HEK293 (cell line): ENCODE measurements around the gene HIRA.

Experiments used
- CTCF ChIA-PET: fragments of 350-600 bp; formaldehyde crosslinking; extraction: SDS; loops from one replicate; lab custom pipeline; 2021; ENCODE audit warnings: antibody characterized with exemption; lab: Yijun Ruan, JAX
- POLR2A ChIA-PET: fragments of 300-600 bp; formaldehyde crosslinking; extraction: SDS; loops from one replicate; lab custom pipeline; 2020; ENCODE audit warnings: antibody characterized with exemption, inconsistent platforms; lab: Yijun Ruan, JAX
- H3K27ac ChIP-seq: fragments of 200-500 bp; sonication (Bioruptor generic); 2 replicates; pipeline ENCODE4 v1.5.1; 2014; ENCODE audit warnings: low read depth, low read length, control low read depth, inconsistent platforms; ENCODE audit errors: extremely low read depth
- H3K36me3 ChIP-seq, 2 experiments: fragments of 200-500 bp in 1 of 2; sonication (Bioruptor generic) in 1 of 2; 1 replicate in 1 of 2; 2 replicates in 1 of 2; pipeline ENCODE4 v1.5.1; 2014 to 2017; ENCODE audit warnings: inconsistent platforms in 2 of 2, low read length in 2 of 2; ENCODE audit not compliant: control insufficient read depth in 2 of 2, insufficient read depth in 1 of 2
- H3K4me1 ChIP-seq: fragments of 200-500 bp; sonication (Bioruptor generic); 2 replicates; pipeline ENCODE4 v1.5.1; 2014; ENCODE audit warnings: mild to moderate bottlenecking, low read length, inconsistent platforms; ENCODE audit not compliant: control insufficient read depth, insufficient read depth
- H3K4me3 ChIP-seq: 2 replicates; pipeline ENCODE4 v1.5.1; 2011; ENCODE audit warnings: low read depth, mild to moderate bottlenecking, control low read depth, low read length, moderate library complexity
- H3K9me3 ChIP-seq: fragments of 200-500 bp; sonication (Bioruptor generic); 2 replicates; pipeline ENCODE4 v1.5.1; 2014; ENCODE audit warnings: low read depth, low read length, inconsistent platforms; ENCODE audit not compliant: control insufficient read depth, insufficient read depth
- BCL11A ChIP-seq: fragments of 450-650 bp; formaldehyde crosslinking; IDR thresholded peaks from 2 replicates; pipeline ENCODE4 v1.5.1; 2016; ENCODE audit warnings: low read depth, missing biosample characterization, missing genetic modification characterization
- GLI2 ChIP-seq: fragments of 450-650 bp; formaldehyde crosslinking; IDR thresholded peaks from 2 replicates; pipeline ENCODE4; 2017; ENCODE audit warnings: missing biosample characterization, missing genetic modification characterization, low read depth, borderline replicate concordance
- IKZF3 ChIP-seq: fragments of 450-650 bp; IDR thresholded peaks from 2 replicates; pipeline ENCODE4 v1.5.0; 2018; ENCODE audit warnings: missing biosample characterization, mild to moderate bottlenecking, missing genetic modification characterization, moderate library complexity
- KLF16 ChIP-seq: fragments of 450-650 bp; formaldehyde crosslinking; IDR thresholded peaks from 2 replicates; pipeline ENCODE4 v1.5.1; 2017; ENCODE audit warnings: missing biosample characterization, missing genetic modification characterization
- KLF7 ChIP-seq: fragments of 450-650 bp; formaldehyde crosslinking; IDR thresholded peaks from 2 replicates; pipeline ENCODE4 v1.5.1; 2016; ENCODE audit warnings: missing biosample characterization, missing genetic modification characterization, borderline replicate concordance
- TRIM28 ChIP-seq: IDR thresholded peaks from 2 replicates; pipeline ENCODE4 v1.6.1; 2011; ENCODE audit warnings: low read length, control low read depth, borderline replicate concordance
- ZNF112 ChIP-seq: fragments of 450-650 bp; formaldehyde crosslinking; IDR thresholded peaks from 2 replicates; pipeline ENCODE4 v1.5.0; 2017; ENCODE audit warnings: missing biosample characterization, missing genetic modification characterization
- ZNF138 ChIP-seq: fragments of 450-650 bp; formaldehyde crosslinking; IDR thresholded peaks from 2 replicates; pipeline ENCODE4 v1.5.1; 2016; ENCODE audit warnings: missing biosample characterization, missing genetic modification characterization, borderline replicate concordance
- ZNF214 ChIP-seq: fragments of 450-650 bp; formaldehyde crosslinking; IDR thresholded peaks from 2 replicates; pipeline ENCODE4 v1.5.1; 2017; ENCODE audit warnings: missing biosample characterization, mild to moderate bottlenecking, missing genetic modification characterization, borderline replicate concordance
- ZNF221 ChIP-seq: fragments of 450-650 bp; formaldehyde crosslinking; IDR thresholded peaks from 2 replicates; pipeline ENCODE4 v1.5.1; 2017; ENCODE audit warnings: missing biosample characterization, missing genetic modification characterization, borderline replicate concordance
- ZNF266 ChIP-seq: fragments of 450-650 bp; formaldehyde crosslinking; IDR thresholded peaks from 2 replicates; pipeline ENCODE4 v1.5.1; 2016; ENCODE audit warnings: missing biosample characterization, missing genetic modification characterization, low read depth
- ZNF391 ChIP-seq: fragments of 450-650 bp; formaldehyde crosslinking; IDR thresholded peaks from 2 replicates; pipeline ENCODE4 v1.5.1; 2016; ENCODE audit warnings: low read depth, missing biosample characterization, missing genetic modification characterization, borderline replicate concordance
- ZNF394 ChIP-seq: fragments of 450-650 bp; formaldehyde crosslinking; IDR thresholded peaks from 2 replicates; pipeline ENCODE4 v1.5.1; 2016; ENCODE audit warnings: missing biosample characterization, missing genetic modification characterization, mild to moderate bottlenecking, moderate library complexity, borderline replicate concordance
- ZNF530 ChIP-seq: fragments of 450-650 bp; formaldehyde crosslinking; IDR thresholded peaks from 2 replicates; pipeline ENCODE4 v1.5.1; 2016; ENCODE audit warnings: low read depth, missing biosample characterization, missing genetic modification characterization
- ZNF623 ChIP-seq: fragments of 450-650 bp; formaldehyde crosslinking; IDR thresholded peaks from 2 replicates; pipeline ENCODE4 v1.5.1; 2016; ENCODE audit warnings: missing biosample characterization, missing genetic modification characterization
- ZNF658 ChIP-seq: fragments of 450-650 bp; formaldehyde crosslinking; IDR thresholded peaks from 2 replicates; pipeline ENCODE4; 2016; ENCODE audit warnings: missing biosample characterization, missing genetic modification characterization
- ZNF677 ChIP-seq: fragments of 450-650 bp; IDR thresholded peaks from 2 replicates; pipeline ENCODE4 v1.5.0; 2018; ENCODE audit warnings: missing biosample characterization, mild to moderate bottlenecking, missing genetic modification characterization, moderate library complexity
- ZSCAN16 ChIP-seq: fragments of 450-650 bp; formaldehyde crosslinking; IDR thresholded peaks from 2 replicates; pipeline ENCODE4 v1.5.1; 2016; ENCODE audit warnings: missing biosample characterization, missing genetic modification characterization
- TF ChIP-seq, protein P1 (sequence below): fragments of 450-650 bp; formaldehyde crosslinking; conservative IDR thresholded peaks from 2 replicates; pipeline ENCODE4 v1.5.1; 2016; ENCODE audit warnings: low read depth, missing biosample characterization, missing genetic modification characterization
- TF ChIP-seq, protein P2 (sequence below): fragments of 450-650 bp; formaldehyde crosslinking; IDR thresholded peaks from 2 replicates; pipeline ENCODE4 v1.5.1; 2017; ENCODE audit warnings: missing biosample characterization, missing genetic modification characterization

The HIRA gene

DNA sequence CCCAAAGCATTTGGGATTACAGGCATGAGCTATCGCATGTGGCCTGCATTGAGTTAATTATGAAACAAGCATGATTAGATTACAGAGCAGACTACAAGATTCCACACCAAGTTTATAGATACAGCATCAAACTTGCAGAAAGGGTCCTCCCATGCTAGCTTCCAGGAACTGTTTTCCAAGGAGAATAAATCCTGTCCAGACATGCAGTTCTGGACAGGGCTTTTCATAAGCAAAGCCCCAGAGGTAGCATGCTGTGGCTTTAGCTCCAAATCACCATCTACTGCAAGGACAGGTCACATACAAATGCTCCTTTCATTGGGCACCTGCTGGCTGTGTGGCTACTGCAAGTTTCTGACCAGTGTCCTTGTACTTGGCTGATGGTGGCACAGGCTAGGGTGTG, 57.1 kb downstream of the HIRA start:
- no peak for TF ChIP-seq KLF7 (tag by site-specific recombination)
- no peak for TF ChIP-seq ZNF658 (tag by site-specific recombination)
- TF ChIP-seq, protein P1, sequence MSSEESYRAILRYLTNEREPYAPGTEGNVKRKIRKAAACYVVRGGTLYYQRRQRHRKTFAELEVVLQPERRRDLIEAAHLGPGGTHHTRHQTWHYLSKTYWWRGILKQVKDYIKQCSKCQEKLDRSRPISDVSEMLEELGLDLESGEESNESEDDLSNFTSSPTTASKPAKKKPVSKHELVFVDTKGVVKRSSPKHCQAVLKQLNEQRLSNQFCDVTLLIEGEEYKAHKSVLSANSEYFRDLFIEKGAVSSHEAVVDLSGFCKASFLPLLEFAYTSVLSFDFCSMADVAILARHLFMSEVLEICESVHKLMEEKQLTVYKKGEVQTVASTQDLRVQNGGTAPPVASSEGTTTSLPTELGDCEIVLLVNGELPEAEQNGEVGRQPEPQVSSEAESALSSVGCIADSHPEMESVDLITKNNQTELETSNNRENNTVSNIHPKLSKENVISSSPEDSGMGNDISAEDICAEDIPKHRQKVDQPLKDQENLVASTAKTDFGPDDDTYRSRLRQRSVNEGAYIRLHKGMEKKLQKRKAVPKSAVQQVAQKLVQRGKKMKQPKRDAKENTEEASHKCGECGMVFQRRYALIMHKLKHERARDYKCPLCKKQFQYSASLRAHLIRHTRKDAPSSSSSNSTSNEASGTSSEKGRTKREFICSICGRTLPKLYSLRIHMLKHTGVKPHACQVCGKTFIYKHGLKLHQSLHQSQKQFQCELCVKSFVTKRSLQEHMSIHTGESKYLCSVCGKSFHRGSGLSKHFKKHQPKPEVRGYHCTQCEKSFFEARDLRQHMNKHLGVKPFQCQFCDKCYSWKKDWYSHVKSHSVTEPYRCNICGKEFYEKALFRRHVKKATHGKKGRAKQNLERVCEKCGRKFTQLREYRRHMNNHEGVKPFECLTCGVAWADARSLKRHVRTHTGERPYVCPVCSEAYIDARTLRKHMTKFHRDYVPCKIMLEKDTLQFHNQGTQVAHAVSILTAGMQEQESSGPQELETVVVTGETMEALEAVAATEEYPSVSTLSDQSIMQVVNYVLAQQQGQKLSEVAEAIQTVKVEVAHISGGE: no peak
- CTCF ChIA-PET: no interaction called here
- POLR2A ChIA-PET: interaction anchor here (0.6 kb wide), 1 partner anchor 20 kb away, joined by 3 read pairs; no protein-coding TSS in a partner anchor
- no peaks in the 10 kb centered on the region for H3K4me1 ChIP-seq
- H3K9me3 ChIP-seq: no peaks in the 10 kb centered on the region
- peaks cover 20 to 89% of the 10 kb centered on the region in 2 experiments for H3K36me3 ChIP-seq
- H3K4me3 ChIP-seq: no peak overlapping the region
- H3K27ac ChIP-seq: no peak overlapping the region

DNA sequence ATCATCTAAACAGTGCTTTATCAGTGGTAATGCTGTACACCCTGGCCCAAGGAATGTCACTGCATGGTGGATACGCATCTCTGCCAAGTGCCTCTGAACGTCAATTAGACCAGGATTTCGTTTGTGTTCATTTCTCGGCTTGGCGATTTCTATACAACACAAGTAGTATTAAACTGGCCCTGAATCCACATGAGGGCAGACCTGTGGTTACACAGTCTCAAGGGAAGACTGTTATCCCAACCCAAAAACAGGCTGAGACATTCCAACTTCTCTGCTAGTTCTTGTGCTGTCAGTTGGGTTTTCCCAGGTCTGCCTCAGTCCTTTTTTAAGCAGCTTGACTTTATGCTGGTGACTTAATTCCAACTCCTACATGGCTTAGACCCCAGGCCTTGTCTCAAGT, 58.1 kb downstream of the HIRA start:
- H3K4me3 ChIP-seq: no peak overlapping the region
- CTCF ChIA-PET: no interaction called here
- TF ChIP-seq ZNF112 (tag by site-specific recombination) (no peak), ZNF138 (tag by site-specific recombination) (no peak), ZNF394 (tag by site-specific recombination) (no peak), GLI2 (tag by site-specific recombination) (no peak), BCL11A (tag by site-specific recombination) (no peak), IKZF3 (tag by site-specific recombination) (no peak), KLF16 (tag by site-specific recombination) (no peak), ZNF221 (tag by site-specific recombination) (no peak), ZSCAN16 (no peak), ZNF623 (tag by site-specific recombination) (no peak), ZNF677 (tag by site-specific recombination) (no peak), ZNF214 (tag by site-specific recombination) (no peak), ZNF530 (tag by site-specific recombination) (no peak), ZNF391 (tag by site-specific recombination) (no peak), TRIM28 (no peak), ZNF266 (no peak)
- TF ChIP-seq, protein P2, sequence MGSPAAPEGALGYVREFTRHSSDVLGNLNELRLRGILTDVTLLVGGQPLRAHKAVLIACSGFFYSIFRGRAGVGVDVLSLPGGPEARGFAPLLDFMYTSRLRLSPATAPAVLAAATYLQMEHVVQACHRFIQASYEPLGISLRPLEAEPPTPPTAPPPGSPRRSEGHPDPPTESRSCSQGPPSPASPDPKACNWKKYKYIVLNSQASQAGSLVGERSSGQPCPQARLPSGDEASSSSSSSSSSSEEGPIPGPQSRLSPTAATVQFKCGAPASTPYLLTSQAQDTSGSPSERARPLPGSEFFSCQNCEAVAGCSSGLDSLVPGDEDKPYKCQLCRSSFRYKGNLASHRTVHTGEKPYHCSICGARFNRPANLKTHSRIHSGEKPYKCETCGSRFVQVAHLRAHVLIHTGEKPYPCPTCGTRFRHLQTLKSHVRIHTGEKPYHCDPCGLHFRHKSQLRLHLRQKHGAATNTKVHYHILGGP (tag by site-specific recombination): no peak
- TF ChIP-seq, all 188 proteins: peak for 0
- H3K9me3 ChIP-seq: no peaks in the 10 kb centered on the region
- POLR2A ChIA-PET: no interaction called here
- peaks cover 20 to 94% of the 10 kb centered on the region in 2 experiments for H3K36me3 ChIP-seq
- H3K27ac ChIP-seq: no peak overlapping the region
- no peaks in the 10 kb centered on the region for H3K4me1 ChIP-seq
